Measurements from ENCODE around the gene DAW1. TPM values are rescaled to one million over a fixed set of nuclear protein-coding genes. Genes with fewer than 3 reads are reported as not detected.
A peak's percentile ranks its signal among the peaks of the same experiment; 100 is the strongest.

Gene DAW1
- total and polyA plus RNA-seq, 2 of the 4 experiments (the other 2 are of a cell fraction) = 0.86 to 1.4 TPM

DNA sequence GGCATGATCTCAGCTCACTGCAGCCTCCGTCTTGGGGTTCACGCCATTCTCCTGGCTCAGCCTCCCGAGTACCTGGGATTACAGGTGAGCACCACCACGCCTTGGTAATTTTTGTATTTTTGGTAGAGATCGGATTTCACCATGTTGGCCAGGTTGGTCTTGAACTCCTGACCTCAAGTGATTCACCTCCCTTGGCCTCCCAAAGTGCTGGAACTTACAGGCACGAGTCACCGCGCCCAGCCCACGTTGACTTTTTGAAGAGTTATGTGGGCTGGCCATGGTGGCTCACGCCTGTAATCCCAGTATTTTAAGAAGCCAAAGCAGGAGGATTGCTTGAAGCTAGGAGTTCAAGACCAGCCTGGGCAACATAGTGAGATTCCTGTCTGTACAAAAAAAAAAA, 37.0 kb upstream of the DAW1 start:
- intact Hi-C loops (cut with micrococcal nuclease) (no loop called here), dilution Hi-C loops (cut with HindIII; ENCODE audit: low sequenced_read_pairs, unreplicated experiment) (no loop called here), in situ Hi-C loops (cut with MboI; ENCODE audit: low sequenced_read_pairs) (no loop called here)
- H3K4ac ChIP-seq (ENCODE audit: low read depth, low read length) = no peak overlapping the region
- H3K14ac ChIP-seq (replicated peaks; ENCODE audit: low read depth, low read length) = no peak overlapping the region
- no peak overlapping the region for H2BK15ac ChIP-seq (ENCODE audit: low read depth, low read length)
- no TSS peak for BruUV-seq (replicated peaks)
- H3K18ac ChIP-seq (ENCODE audit: low read depth, low read length) = no peak overlapping the region
- H2AK5ac ChIP-seq (ENCODE audit: low read depth, low read length) = no peak overlapping the region
- no peaks in the 10 kb centered on the region for H3K79me1 ChIP-seq (ENCODE audit: low read depth in 1 of 2, low read length in 2 of 2)
- no peaks in the 10 kb centered on the region for H3K4me1 ChIP-seq (ENCODE audit: control insufficient read depth, insufficient read depth, low read length)
- ATAC-seq (ENCODE audit: low read depth) = no peak
- no peaks in the 10 kb centered on the region for H4K20me1 ChIP-seq (ENCODE audit: insufficient read depth, low read length)
- no CpG with 5 or more reads among the region's 10 CpGs for whole genome bisulfite sequencing, 2 experiments (ENCODE audit: extremely low coverage in 2 of 2, insufficient read length in 1 of 2)
- no peak overlapping the region for H3K4me2 ChIP-seq (ENCODE audit: low read depth, low read length)
- H2BK20ac ChIP-seq (ENCODE audit: low read depth, low read length) = no peak overlapping the region
- no peak overlapping the region for H3K23ac ChIP-seq (ENCODE audit: low read depth, low read length)
- peak; percentile 33 for DNase-seq
- H3K56ac ChIP-seq (ENCODE audit: extremely low read depth, insufficient read depth, low read length) = no peak overlapping the region
- H3K36me3 ChIP-seq (ENCODE audit: control insufficient read depth, insufficient read depth, low read length) = no peaks in the 10 kb centered on the region
- H3K27me3 ChIP-seq (ENCODE audit: control insufficient read depth, insufficient read depth, low read length) = no peaks in the 10 kb centered on the region
- H4K8ac ChIP-seq (ENCODE audit: low read depth in 2 of 2, low read length in 2 of 2) = no peak overlapping the region
- no peak overlapping the region for H3K9ac ChIP-seq (ENCODE audit: low read depth, low read length)
- no peak overlapping the region for H2BK120ac ChIP-seq (ENCODE audit: low read depth, low read length)
- H3K9me3 ChIP-seq (ENCODE audit: control insufficient read depth, insufficient read depth, low read length) = no peaks in the 10 kb centered on the region
- POLR2A ChIA-PET (ENCODE audit: unreplicated experiment) = no interaction called here
- CTCF ChIA-PET = interaction anchor here (0.6 kb wide), 1 partner anchor 144 kb away, joined by 4 read pairs; no protein-coding TSS in a partner anchor
- TF ChIP-seq, protein P1, sequence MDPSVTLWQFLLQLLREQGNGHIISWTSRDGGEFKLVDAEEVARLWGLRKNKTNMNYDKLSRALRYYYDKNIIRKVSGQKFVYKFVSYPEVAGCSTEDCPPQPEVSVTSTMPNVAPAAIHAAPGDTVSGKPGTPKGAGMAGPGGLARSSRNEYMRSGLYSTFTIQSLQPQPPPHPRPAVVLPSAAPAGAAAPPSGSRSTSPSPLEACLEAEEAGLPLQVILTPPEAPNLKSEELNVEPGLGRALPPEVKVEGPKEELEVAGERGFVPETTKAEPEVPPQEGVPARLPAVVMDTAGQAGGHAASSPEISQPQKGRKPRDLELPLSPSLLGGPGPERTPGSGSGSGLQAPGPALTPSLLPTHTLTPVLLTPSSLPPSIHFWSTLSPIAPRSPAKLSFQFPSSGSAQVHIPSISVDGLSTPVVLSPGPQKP (IDR thresholded peaks at IDR 0.05; ENCODE audit: borderline replicate concordance, low read depth, low read length) = no peak
- TF ChIP-seq CHD1 (IDR thresholded peaks at IDR 0.05; ENCODE audit: low read depth, low read length) (no peak), RAD21 (IDR thresholded peaks at IDR 0.05; ENCODE audit: low read length) (no peak), MAFK (IDR thresholded peaks at IDR 0.05; ENCODE audit: low read depth, low read length) (no peak), BHLHE40 (IDR thresholded peaks at IDR 0.05; ENCODE audit: low read depth, low read length) (no peak), RCOR1 (IDR thresholded peaks at IDR 0.05; ENCODE audit: insufficient replicate concordance, low read length) (no peak), POLR2A (IDR thresholded peaks at IDR 0.05; ENCODE audit: low read depth, low read length) (no peak), SMC3 (IDR thresholded peaks at IDR 0.05; ENCODE audit: low read depth, low read length) (no peak), CEBPB (IDR thresholded peaks at IDR 0.05; ENCODE audit: low read depth, low read length) (no peak), NFE2L2 (IDR thresholded peaks at IDR 0.05; ENCODE audit: low read depth, low read length) (no peak), RFX5 (IDR thresholded peaks at IDR 0.05; ENCODE audit: low read depth, low read length) (no peak), MAZ (IDR thresholded peaks at IDR 0.05; ENCODE audit: borderline replicate concordance, low read depth, low read length) (no peak), MXI1 (IDR thresholded peaks at IDR 0.05; ENCODE audit: borderline replicate concordance, low read depth, low read length) (no peak), FOS (IDR thresholded peaks at IDR 0.05; ENCODE audit: low read depth, low read length) (no peak)
- TF ChIP-seq, protein P2, sequence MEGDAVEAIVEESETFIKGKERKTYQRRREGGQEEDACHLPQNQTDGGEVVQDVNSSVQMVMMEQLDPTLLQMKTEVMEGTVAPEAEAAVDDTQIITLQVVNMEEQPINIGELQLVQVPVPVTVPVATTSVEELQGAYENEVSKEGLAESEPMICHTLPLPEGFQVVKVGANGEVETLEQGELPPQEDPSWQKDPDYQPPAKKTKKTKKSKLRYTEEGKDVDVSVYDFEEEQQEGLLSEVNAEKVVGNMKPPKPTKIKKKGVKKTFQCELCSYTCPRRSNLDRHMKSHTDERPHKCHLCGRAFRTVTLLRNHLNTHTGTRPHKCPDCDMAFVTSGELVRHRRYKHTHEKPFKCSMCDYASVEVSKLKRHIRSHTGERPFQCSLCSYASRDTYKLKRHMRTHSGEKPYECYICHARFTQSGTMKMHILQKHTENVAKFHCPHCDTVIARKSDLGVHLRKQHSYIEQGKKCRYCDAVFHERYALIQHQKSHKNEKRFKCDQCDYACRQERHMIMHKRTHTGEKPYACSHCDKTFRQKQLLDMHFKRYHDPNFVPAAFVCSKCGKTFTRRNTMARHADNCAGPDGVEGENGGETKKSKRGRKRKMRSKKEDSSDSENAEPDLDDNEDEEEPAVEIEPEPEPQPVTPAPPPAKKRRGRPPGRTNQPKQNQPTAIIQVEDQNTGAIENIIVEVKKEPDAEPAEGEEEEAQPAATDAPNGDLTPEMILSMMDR (conservative IDR thresholded peaks at IDR 0.05; ENCODE audit: low read depth, low read length) = no peak
- TF ChIP-seq, protein P3, sequence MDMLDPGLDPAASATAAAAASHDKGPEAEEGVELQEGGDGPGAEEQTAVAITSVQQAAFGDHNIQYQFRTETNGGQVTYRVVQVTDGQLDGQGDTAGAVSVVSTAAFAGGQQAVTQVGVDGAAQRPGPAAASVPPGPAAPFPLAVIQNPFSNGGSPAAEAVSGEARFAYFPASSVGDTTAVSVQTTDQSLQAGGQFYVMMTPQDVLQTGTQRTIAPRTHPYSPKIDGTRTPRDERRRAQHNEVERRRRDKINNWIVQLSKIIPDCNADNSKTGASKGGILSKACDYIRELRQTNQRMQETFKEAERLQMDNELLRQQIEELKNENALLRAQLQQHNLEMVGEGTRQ (IDR thresholded peaks at IDR 0.05; ENCODE audit: low read depth, low read length) = no peak
- H3K9me1 ChIP-seq (ENCODE audit: insufficient read depth, low read length) = no peaks in the 10 kb centered on the region
- no peak overlapping the region for H4K5ac ChIP-seq (ENCODE audit: low read depth, low read length)
- no peak overlapping the region for H2AK9ac ChIP-seq (replicated peaks; ENCODE audit: low read depth, low read length, poor library complexity)
- H2AFZ ChIP-seq (replicated peaks; ENCODE audit: low read length, poor library complexity) = no peak overlapping the region
- no peak overlapping the region for H4K91ac ChIP-seq (ENCODE audit: insufficient read depth, low read depth, low read length)
- H3K27ac ChIP-seq (ENCODE audit: insufficient read depth, low read length) = no peak overlapping the region
- H2BK5ac ChIP-seq (ENCODE audit: low read depth, low read length, poor library complexity, severe bottlenecking) = no peak overlapping the region
- no peak overlapping the region for H3K4me3 ChIP-seq (ENCODE audit: insufficient read depth, low read depth, low read length)

Measured in IMR-90 (cell line).